Measurements from ENCODE around the gene GALNT18. TPM values are rescaled to one million over a fixed set of nuclear protein-coding genes. Genes with fewer than 3 reads are reported as not detected.

Gene GALNT18
- polyA plus RNA-seq, 4 donors, result 26.9 to 29.0 (median 27.2) TPM

- no peak for DNase-seq (ENCODE audit: low read depth in 4 of 4, low spot score in 3 of 4)
Measured at GRCh38 chr11:11569936-11570491, 51.8 kb downstream of the GALNT18 start.

GRCh38 chr11:11568651-11569229 lies 53.1 kb downstream of the GALNT18 start:
- DNase-seq (ENCODE audit: low read depth in 4 of 4, low spot score in 3 of 4), result no peak

GRCh38 chr11:11567936-11568650 lies 53.7 kb downstream of the GALNT18 start:
- DNase-seq (ENCODE audit: low read depth in 4 of 4, low spot score in 3 of 4), result no peak

DNA sequence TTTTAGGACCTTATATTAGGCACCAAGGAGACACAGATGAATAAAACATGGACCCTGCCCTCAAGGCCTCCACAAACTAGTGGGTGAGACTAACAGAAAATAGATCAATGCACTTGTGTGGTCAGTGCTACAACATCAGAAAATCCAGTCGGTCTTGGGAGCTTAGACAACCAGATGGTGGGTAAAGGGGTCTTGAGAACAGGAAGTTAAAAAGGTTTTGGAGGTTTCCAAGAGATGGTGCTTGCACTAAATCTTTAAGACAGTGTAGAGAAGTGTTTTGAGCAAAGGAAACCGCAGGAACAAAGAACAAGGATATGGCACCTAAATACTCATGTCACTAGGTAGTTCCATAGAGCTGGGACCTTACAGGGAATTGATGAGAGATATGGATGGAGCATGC lies 56.2 kb downstream of the GALNT18 start:
- no peak for DNase-seq (ENCODE audit: low read depth in 4 of 4, low spot score in 3 of 4)

GRCh38 chr11:11563200-11563975 lies 58.4 kb downstream of the GALNT18 start:
- no peak for DNase-seq (ENCODE audit: low read depth in 4 of 4, low spot score in 3 of 4)

DNA sequence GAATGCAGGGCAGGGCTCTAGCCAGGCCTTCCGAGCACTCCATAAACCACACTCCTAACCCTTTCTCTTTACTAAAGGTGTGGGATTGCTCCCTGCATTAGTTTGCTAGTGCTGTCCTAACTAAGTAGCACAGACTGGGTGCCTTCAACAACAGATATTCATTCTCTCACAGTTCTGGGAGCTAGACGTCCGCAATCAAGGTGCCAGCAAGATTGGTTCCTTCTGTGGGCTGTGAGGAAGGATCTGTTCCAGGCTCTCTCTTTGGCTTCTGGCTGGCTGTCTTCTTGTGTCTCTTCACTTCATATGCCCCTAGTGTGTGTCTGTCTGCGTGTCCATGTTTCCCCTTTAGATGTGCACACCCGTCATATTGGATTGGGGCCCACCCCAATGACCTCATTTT lies 59.8 kb downstream of the GALNT18 start:
- no peak for DNase-seq (ENCODE audit: low read depth in 4 of 4, low spot score in 3 of 4)

DNA sequence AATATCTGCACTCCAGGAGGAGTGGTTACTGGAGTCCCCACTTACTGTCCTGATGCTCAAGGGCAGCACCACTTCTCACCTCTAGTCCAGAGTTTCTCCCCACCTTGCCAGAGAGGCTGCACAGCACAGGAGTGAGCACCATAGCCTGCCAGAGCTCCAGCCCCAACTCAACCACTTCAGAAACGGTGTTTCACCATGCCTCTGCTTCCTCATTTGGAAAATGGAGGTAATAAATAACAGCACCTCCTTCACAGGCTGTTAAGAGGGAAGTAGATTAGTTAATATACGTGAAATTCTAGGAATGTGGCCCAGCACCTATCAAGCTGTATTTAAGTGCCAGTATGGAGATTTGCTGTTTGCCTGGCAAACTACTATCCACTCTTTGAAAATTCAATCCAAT lies 63.0 kb downstream of the GALNT18 start:
- no peak for DNase-seq (ENCODE audit: low read depth in 4 of 4, low spot score in 3 of 4)

GRCh38 chr11:11558396-11558795 lies 63.4 kb downstream of the GALNT18 start:
- DNase-seq (ENCODE audit: low read depth in 4 of 4, low spot score in 3 of 4), result no peak

DNA sequence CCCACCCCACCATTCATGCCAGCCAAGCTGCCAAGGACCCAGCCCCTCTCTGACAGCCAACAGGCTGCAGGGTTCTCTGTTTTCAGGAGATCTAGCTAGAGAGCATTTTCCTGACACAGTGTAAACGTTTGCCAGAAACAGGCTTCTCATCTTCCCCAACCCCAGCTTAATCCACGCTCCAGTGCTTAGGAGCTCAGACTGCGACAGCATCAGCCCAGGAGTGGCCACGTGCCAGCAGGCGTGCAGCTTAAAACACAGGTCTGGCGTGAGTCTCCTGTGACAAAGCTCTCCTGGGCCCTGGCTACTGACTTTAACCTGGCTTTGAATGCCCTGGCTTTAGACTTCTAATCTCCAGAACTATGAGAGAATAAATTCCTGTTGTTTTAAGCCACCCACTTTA lies 66.6 kb downstream of the GALNT18 start:
- peak in 2 of 4 donors; percentile 61 to 71 for DNase-seq (ENCODE audit: low read depth in 4 of 4, low spot score in 3 of 4)

DNA sequence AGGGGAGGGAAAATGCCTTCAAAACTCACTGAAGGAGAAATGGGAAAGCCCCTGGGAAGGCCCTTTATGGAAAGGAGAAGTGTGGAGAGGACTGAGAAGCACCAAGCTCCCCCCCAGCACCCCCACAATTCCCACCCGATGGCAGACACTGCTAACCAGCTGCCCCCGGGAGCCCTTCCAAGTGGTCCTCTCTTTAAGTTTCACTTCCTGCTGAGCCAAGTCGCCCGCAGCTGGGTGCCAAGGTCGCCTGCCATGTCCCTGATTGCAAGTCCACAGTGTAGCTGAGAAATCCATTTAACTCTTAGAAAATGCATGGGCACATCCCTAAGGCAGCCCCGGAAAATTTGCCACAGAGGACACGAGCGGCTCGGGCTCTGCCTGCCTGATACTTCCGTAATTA lies 68.2 kb downstream of the GALNT18 start:
- DNase-seq (ENCODE audit: low read depth in 4 of 4, low spot score in 3 of 4), result no peak

DNA sequence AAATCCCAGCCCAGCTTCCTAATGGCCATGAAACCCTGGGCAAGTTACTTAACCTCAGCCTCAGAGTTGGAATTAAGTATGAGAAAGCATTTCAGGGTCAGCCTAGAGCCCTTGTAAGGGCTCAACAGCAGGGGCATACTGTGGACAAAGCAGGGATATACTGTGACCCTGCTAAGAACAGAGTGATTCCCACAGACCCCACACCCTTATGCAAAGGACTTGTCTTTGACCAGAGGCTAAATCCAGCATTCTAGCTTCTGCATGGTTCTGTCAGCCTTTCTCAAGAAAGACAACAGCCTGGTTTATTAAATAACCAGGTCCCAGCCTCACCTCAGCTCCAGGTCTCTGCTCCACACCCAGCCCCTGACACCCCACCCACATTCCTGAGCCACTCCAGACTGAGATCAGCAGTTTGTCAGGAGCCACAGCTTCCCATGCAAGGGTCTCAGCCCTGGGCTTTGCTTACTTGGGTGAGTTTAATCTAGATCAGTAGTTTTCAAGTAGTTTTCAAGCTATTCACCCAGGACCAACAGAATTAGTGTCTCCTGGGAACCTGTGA lies 69.2 kb downstream of the GALNT18 start:
- DNase-seq (ENCODE audit: low read depth in 4 of 4, low spot score in 3 of 4), result no peak

- DNase-seq (ENCODE audit: low read depth in 4 of 4, low spot score in 3 of 4), result no peak
Measured at GRCh38 chr11:11550534-11550933, 71.3 kb downstream of the GALNT18 start.

- DNase-seq (ENCODE audit: low read depth in 4 of 4, low spot score in 3 of 4), result no peak
Measured at GRCh38 chr11:11545285-11546275, 76.2 kb downstream of the GALNT18 start.

GRCh38 chr11:11543656-11544055 lies 78.1 kb downstream of the GALNT18 start:
- DNase-seq (ENCODE audit: low read depth in 4 of 4, low spot score in 3 of 4), result no peak

DNA sequence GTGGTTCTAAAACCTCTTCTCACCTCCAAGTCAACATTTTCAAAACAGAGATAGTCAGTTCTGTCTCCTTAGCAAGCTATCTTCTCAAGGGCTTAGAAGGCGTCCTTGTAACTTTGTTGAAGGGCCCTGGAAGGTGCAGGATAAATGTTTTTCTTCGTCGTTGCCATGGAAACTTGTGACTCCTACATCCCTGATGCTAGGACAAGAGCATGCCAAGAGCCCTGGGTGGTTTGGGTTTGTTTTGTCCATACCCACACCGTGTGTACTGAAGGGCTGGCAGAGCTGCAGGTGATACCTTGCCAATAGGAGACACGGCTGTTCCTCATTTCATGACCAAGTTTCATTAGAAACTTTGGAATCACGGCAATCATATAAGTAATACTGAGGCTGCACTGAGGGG lies 81.6 kb downstream of the GALNT18 start:
- DNase-seq (ENCODE audit: low read depth in 4 of 4, low spot score in 3 of 4), result no peak

DNA sequence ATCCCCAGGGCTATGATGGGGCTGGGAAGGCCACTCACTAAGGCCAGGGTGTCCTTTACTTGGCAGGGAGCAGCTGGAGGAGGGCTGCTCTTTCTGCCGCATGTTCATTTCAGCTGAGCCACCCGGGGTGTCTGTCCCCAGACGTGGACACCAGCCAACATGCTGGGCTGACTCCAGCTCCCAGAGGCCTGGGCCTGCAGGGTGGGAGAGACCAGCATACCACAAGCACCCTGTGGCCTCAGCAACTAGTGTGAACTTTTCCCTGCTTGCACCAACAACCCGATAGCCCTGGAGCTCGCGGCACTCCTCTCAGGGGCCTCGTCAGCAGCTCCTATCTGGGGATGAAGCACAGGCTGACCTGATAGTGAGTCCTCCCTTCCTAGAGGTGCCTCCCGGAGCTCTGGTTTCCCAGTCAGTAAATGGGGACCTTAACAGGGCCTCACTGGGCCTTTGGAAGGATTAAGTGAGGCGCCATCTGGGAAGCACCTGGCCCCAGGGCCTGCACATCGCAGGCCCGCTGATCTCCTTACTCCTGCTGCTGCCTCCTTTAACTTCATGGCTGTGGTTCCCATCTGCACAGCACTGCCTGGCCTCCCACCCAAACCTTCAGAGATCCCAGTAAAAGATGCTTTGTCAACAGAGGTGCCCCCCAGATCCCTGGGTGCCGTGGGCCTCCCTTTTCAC lies 83.4 kb downstream of the GALNT18 start:
- DNase-seq (ENCODE audit: low read depth in 4 of 4, low spot score in 3 of 4), result no peak

DNA sequence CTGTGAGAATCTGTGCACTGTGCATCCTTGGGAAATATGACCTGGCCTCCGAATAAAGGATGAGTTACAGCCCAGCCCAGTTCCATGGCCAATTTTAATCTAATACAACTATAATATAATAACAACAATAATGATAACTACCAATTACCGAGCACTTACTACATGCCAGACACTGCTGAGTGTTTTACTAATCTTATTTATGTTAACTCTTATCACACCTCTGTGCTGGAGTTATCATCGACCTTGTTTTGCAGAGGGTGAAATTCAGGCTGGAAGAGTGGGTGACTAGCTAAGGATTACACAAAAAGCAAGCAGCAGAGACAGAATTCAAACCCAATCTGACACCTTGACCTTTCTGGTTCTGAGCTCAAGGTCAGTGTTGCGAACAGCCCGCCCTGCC lies 83.9 kb downstream of the GALNT18 start:
- DNase-seq (ENCODE audit: low read depth in 4 of 4, low spot score in 3 of 4), result no peak

GRCh38 chr11:11537372-11537771 lies 84.4 kb downstream of the GALNT18 start:
- no peak for DNase-seq (ENCODE audit: low read depth in 4 of 4, low spot score in 3 of 4)

GRCh38 chr11:11536650-11537049 lies 85.2 kb downstream of the GALNT18 start:
- DNase-seq (ENCODE audit: low read depth in 4 of 4, low spot score in 3 of 4), result no peak
